Ishikawa (cell line): Measurements from ENCODE around the gene OR52E1.

Experiments
- CEBPB ChIP-seq: IDR thresholded peaks from 2 replicates; pipeline ENCODE4 v1.6.1; 2012
- CREB1 ChIP-seq: IDR thresholded peaks from 2 replicates; pipeline ENCODE4 v1.6.1; 2012; ENCODE audit warnings: low read depth
- EGR1 ChIP-seq: IDR thresholded peaks from 2 replicates; pipeline ENCODE4 v1.6.1; 2012
- EP300 ChIP-seq: IDR thresholded peaks from 2 replicates; pipeline ENCODE4 v1.6.1; 2012; ENCODE audit warnings: borderline replicate concordance
- FOXM1 ChIP-seq: IDR thresholded peaks from 2 replicates; pipeline ENCODE4 v1.6.1; 2012; ENCODE audit warnings: low read depth, borderline replicate concordance
- NFIC ChIP-seq: IDR thresholded peaks from 2 replicates; pipeline ENCODE4 v1.6.1; 2012
- RAD21 ChIP-seq: IDR thresholded peaks from 2 replicates; pipeline ENCODE4 v1.6.1; 2012; ENCODE audit warnings: low read depth
- TAF1 ChIP-seq: IDR thresholded peaks from 2 replicates; pipeline ENCODE4 v1.6.1; 2012; ENCODE audit warnings: low read depth, mild to moderate bottlenecking
- TCF12 ChIP-seq: IDR thresholded peaks from 2 replicates; pipeline ENCODE4 v1.6.1; 2012; ENCODE audit warnings: low read depth
- TEAD4 ChIP-seq: IDR thresholded peaks from 2 replicates; pipeline ENCODE4 v1.6.1; 2012
- USF1 ChIP-seq: IDR thresholded peaks from 2 replicates; pipeline ENCODE4 v1.6.1; 2012
- YY1 ChIP-seq: IDR thresholded peaks from 2 replicates; pipeline ENCODE4 v1.6.1; 2012; ENCODE audit warnings: low read depth
- ZBTB7A ChIP-seq: IDR thresholded peaks from 2 replicates; pipeline ENCODE4 v1.6.1; 2012; ENCODE audit warnings: low read depth
- TF ChIP-seq, protein P1 (sequence below): IDR thresholded peaks from 2 replicates; pipeline ENCODE4 v1.6.1; 2012
- TF ChIP-seq, protein P2 (sequence below): IDR thresholded peaks from 2 replicates; pipeline ENCODE4 v1.6.1; 2012; ENCODE audit warnings: low read depth, mild to moderate bottlenecking

OR52E1 gene

DNA sequence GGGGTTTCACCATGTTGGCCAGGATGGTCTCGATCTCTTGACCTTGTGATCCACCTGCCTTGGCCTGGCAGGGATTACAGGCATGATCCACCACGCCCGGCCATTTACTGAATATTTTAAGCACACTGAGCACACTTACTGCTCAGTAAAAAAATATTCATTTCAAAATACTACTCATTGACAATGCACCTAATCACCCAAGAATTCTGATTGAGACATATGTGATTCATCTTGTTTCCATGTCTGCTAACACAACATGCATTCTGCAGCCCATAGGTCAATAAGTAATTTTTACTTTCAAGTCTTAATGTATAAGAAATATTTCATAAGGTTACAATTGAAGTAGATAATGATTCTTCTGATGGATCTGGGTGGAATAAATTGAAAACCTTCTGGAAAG is 27.3 kb upstream of the OR52E1 start:
- TF ChIP-seq ZBTB7A, result no peak
- no peak for TF ChIP-seq NFIC
- no peak for TF ChIP-seq FOXM1
- TF ChIP-seq, protein P1, sequence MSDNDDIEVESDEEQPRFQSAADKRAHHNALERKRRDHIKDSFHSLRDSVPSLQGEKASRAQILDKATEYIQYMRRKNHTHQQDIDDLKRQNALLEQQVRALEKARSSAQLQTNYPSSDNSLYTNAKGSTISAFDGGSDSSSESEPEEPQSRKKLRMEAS, result no peak
- TF ChIP-seq RAD21, result no peak
- TF ChIP-seq CEBPB, result no peak
- TF ChIP-seq EP300, result no peak
- TF ChIP-seq EGR1, result no peak
- TF ChIP-seq TEAD4, result no peak
- no peak for TF ChIP-seq TAF1
- no peak for TF ChIP-seq CREB1
- no peak for TF ChIP-seq USF1
- TF ChIP-seq YY1, result no peak
- TF ChIP-seq, protein P2, sequence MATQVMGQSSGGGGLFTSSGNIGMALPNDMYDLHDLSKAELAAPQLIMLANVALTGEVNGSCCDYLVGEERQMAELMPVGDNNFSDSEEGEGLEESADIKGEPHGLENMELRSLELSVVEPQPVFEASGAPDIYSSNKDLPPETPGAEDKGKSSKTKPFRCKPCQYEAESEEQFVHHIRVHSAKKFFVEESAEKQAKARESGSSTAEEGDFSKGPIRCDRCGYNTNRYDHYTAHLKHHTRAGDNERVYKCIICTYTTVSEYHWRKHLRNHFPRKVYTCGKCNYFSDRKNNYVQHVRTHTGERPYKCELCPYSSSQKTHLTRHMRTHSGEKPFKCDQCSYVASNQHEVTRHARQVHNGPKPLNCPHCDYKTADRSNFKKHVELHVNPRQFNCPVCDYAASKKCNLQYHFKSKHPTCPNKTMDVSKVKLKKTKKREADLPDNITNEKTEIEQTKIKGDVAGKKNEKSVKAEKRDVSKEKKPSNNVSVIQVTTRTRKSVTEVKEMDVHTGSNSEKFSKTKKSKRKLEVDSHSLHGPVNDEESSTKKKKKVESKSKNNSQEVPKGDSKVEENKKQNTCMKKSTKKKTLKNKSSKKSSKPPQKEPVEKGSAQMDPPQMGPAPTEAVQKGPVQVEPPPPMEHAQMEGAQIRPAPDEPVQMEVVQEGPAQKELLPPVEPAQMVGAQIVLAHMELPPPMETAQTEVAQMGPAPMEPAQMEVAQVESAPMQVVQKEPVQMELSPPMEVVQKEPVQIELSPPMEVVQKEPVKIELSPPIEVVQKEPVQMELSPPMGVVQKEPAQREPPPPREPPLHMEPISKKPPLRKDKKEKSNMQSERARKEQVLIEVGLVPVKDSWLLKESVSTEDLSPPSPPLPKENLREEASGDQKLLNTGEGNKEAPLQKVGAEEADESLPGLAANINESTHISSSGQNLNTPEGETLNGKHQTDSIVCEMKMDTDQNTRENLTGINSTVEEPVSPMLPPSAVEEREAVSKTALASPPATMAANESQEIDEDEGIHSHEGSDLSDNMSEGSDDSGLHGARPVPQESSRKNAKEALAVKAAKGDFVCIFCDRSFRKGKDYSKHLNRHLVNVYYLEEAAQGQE, result no peak
- no peak for TF ChIP-seq TCF12

DNA sequence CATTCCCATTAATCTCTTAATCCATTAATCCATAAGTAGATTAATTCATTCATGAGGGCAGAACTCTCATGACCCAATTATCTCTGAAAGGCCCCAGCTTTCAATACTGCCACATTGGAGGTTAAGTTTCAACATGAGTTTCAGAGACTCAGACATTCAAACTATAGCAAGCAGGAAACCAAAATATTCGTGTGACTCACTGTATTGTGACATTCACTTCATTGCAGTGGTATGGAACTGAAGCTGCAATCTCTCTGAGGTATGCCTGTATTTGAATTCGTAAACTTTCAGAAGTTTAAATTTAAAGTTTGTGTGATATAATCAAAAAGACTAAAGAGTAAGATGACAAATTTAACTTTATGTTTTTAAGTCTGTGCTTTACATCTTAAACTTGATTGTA is 26.0 kb upstream of the OR52E1 start:
- TF ChIP-seq CREB1, result no peak
- TF ChIP-seq USF1, result no peak
- no peak for TF ChIP-seq YY1

DNA sequence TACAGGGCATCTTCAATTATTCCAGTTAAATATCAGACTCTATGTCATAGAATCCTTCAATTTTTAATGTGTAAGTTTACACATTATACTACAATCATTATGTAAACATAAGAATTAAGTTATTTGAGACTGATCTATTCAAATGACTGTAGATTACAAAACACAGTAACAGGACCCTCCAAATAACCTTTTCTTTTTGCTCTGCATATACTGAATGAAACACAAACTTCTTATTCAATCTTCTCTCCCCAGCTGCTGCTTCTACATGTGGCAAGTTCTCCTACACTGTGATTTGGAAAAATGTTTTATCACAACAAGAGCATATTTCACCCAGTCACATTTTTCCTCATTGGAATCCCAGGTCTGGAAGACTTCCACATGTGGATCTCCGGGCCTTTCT is 23.1 kb upstream of the OR52E1 start, which contains the start of gene OR52J3:
TSS of gene OR52J3 (plus strand) at position 301 of the 400 bp plus-strand sequence. CDS start at position 301, 0 bp downstream.
- no peak for TF ChIP-seq RAD21
- TF ChIP-seq TCF12, result no peak
- no peak for TF ChIP-seq EP300
- TF ChIP-seq TEAD4, result no peak
- TF ChIP-seq NFIC, result no peak
- TF ChIP-seq ZBTB7A, result no peak
- no peak for TF ChIP-seq CEBPB
- TF ChIP-seq FOXM1, result no peak
- TF ChIP-seq YY1, result no peak
- TF ChIP-seq CREB1, result no peak
- TF ChIP-seq TAF1, result no peak
- no peak for TF ChIP-seq USF1
- TF ChIP-seq, protein P1, result no peak
- TF ChIP-seq, protein P2, result no peak

DNA sequence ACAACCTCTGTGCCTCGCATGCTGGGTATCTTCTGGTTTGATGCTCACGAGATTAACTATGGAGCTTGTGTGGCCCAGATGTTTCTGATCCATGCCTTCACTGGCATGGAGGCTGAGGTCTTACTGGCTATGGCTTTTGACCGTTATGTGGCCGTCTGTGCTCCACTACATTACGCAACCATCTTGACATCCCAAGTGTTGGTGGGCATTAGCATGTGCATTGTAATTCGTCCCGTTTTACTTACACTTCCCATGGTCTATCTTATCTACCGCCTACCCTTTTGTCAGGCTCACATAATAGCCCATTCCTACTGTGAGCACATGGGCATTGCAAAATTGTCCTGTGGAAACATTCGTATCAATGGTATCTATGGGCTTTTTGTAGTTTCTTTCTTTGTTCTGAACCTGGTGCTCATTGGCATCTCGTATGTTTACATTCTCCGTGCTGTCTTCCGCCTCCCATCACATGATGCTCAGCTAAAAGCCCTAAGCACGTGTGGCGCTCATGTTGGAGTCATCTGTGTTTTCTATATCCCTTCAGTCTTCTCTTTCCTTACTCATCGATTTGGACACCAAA is 22.5 kb upstream of the OR52E1 start:
- TF ChIP-seq ZBTB7A (no peak), EP300 (no peak), TAF1 (no peak), YY1 (no peak), TEAD4 (no peak), EGR1 (no peak), CREB1 (no peak)
- TF ChIP-seq, protein P1, result no peak

DNA sequence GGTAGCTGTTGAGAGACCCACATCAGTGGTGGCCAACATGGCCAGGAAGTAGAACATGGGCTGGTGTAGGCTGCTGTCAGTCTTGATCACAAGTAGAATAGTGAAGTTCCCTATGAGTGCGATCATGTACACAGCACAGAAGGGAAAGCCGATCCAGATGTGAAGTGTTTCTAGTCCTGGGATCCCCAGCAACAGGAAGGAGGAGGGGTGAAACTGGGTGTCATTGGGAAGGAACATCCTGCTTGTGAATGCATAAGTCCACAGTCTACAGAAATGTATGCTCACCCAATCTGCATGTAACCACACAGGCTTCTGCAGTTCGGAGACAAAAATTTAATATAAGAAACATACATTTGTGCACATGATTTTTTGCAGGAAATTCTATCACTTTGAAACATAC is 10.0 kb upstream of the OR52E1 start, which contains the start of gene OR52E2:
TSS of gene OR52E2 (minus strand) at position 237 of the 400 bp plus-strand sequence. CDS start at position 237, 0 bp downstream.
- TF ChIP-seq FOXM1 (no peak), TAF1 (no peak), EP300 (no peak), ZBTB7A (no peak)
- TF ChIP-seq, protein P2, result no peak
